ENCODE measurements around the gene GMDS.
A peak's percentile ranks its signal among the peaks of the same experiment; 100 is the strongest.

Gene GMDS

GRCh38 chr6:2133716-2134310 lies 111.6 kb downstream of the GMDS start:
- peaks cover 3% of the 10 kb centered on the region for H3K36me3 Mint-ChIP-seq (ENCODE audit: low read depth)
- ATAC-seq, result no peak

GRCh38 chr6:2132916-2133315 lies 112.5 kb downstream of the GMDS start:
- H3K4me1 Mint-ChIP-seq, result peaks cover 34% of the 10 kb centered on the region

More at GRCh38 chr6:2133716-2134310, 111.6 kb downstream of the GMDS start:
- H3K27ac Mint-ChIP-seq, result no peak overlapping the region
- H3K27me3 Mint-ChIP-seq, result no peaks in the 10 kb centered on the region
- H3K4me3 Mint-ChIP-seq, result no peak overlapping the region
- H3K4me1 Mint-ChIP-seq, result peaks cover 25% of the 10 kb centered on the region
- no peak for DNase-seq
- H3K9me3 Mint-ChIP-seq, result no peaks in the 10 kb centered on the region

GRCh38 chr6:2132416-2132815 lies 113.0 kb downstream of the GMDS start:
- ATAC-seq (no peak), DNase-seq (no peak)
- peaks cover 39% of the 10 kb centered on the region for H3K4me1 Mint-ChIP-seq
- H3K4me3 Mint-ChIP-seq, result no peak overlapping the region
- peaks cover 3% of the 10 kb centered on the region for H3K36me3 Mint-ChIP-seq (ENCODE audit: low read depth)
- H3K9me3 Mint-ChIP-seq, result no peaks in the 10 kb centered on the region
- H3K27me3 Mint-ChIP-seq, result no peaks in the 10 kb centered on the region
- no peak overlapping the region for H3K27ac Mint-ChIP-seq

More at GRCh38 chr6:2132916-2133315, 112.5 kb downstream of the GMDS start:
- no peak overlapping the region for H3K27ac Mint-ChIP-seq
- H3K4me3 Mint-ChIP-seq, result no peak overlapping the region
- no peaks in the 10 kb centered on the region for H3K9me3 Mint-ChIP-seq
- DNase-seq, result no peak
- H3K27me3 Mint-ChIP-seq, result no peaks in the 10 kb centered on the region
- H3K36me3 Mint-ChIP-seq (ENCODE audit: low read depth), result peaks cover 3% of the 10 kb centered on the region
- no peak for ATAC-seq

- peaks cover 52% of the 10 kb centered on the region for H3K4me1 Mint-ChIP-seq
- no peak for DNase-seq
- no peak for ATAC-seq
- H3K36me3 Mint-ChIP-seq (ENCODE audit: low read depth), result peaks cover 8% of the 10 kb centered on the region
- H3K4me3 Mint-ChIP-seq, result peak overlapping the region; percentile 28
- H3K27ac Mint-ChIP-seq, result peak overlapping the region; percentile 84
- no peaks in the 10 kb centered on the region for H3K27me3 Mint-ChIP-seq
- no peaks in the 10 kb centered on the region for H3K9me3 Mint-ChIP-seq
Observed at GRCh38 chr6:2129182-2129621, 116.2 kb downstream of the GMDS start.

GRCh38 chr6:2127484-2127911 lies 117.9 kb downstream of the GMDS start:
- H3K4me3 Mint-ChIP-seq, result peak overlapping the region; percentile 21
- H3K9me3 Mint-ChIP-seq, result no peaks in the 10 kb centered on the region
- H3K27ac Mint-ChIP-seq, result peak overlapping the region; percentile 84
- peaks cover 49% of the 10 kb centered on the region for H3K4me1 Mint-ChIP-seq
- peak; percentile 96 for ATAC-seq
- H3K36me3 Mint-ChIP-seq (ENCODE audit: low read depth), result peaks cover 8% of the 10 kb centered on the region
- DNase-seq, result peak; percentile 75
- no peaks in the 10 kb centered on the region for H3K27me3 Mint-ChIP-seq

- H3K4me1 Mint-ChIP-seq, result peaks cover 49% of the 10 kb centered on the region
- peaks cover 8% of the 10 kb centered on the region for H3K36me3 Mint-ChIP-seq (ENCODE audit: low read depth)
- H3K4me3 Mint-ChIP-seq, result no peak overlapping the region
- ATAC-seq (no peak), DNase-seq (no peak)
- H3K27me3 Mint-ChIP-seq, result no peaks in the 10 kb centered on the region
- no peak overlapping the region for H3K27ac Mint-ChIP-seq
- no peaks in the 10 kb centered on the region for H3K9me3 Mint-ChIP-seq
Observed at GRCh38 chr6:2126351-2126750, 119.1 kb downstream of the GMDS start.

GRCh38 chr6:2125158-2125557 lies 120.2 kb downstream of the GMDS start:
- Mint-ChIP-seq H3K9me3 (no peaks in the 10 kb centered on the region), H3K36me3 (ENCODE audit: low read depth) (peaks cover 8% of the 10 kb centered on the region), H3K4me1 (peaks cover 46% of the 10 kb centered on the region), H3K27me3 (no peaks in the 10 kb centered on the region), H3K27ac (no peak overlapping the region), H3K4me3 (no peak overlapping the region)
- ATAC-seq, result no peak
- no peak for DNase-seq

- Mint-ChIP-seq H3K4me1 (peaks cover 38% of the 10 kb centered on the region), H3K36me3 (ENCODE audit: low read depth) (peaks cover 6% of the 10 kb centered on the region), H3K4me3 (no peak overlapping the region), H3K9me3 (no peaks in the 10 kb centered on the region), H3K27me3 (no peaks in the 10 kb centered on the region), H3K27ac (no peak overlapping the region)
- ATAC-seq (no peak), DNase-seq (no peak)
Observed at GRCh38 chr6:2124260-2124709, 121.1 kb downstream of the GMDS start.

- Mint-ChIP-seq H3K27ac (no peak overlapping the region), H3K9me3 (no peaks in the 10 kb centered on the region), H3K4me1 (peaks cover 5% of the 10 kb centered on the region), H3K4me3 (no peak overlapping the region), H3K36me3 (ENCODE audit: low read depth) (peaks cover 9% of the 10 kb centered on the region), H3K27me3 (no peaks in the 10 kb centered on the region)
- DNase-seq (no peak), ATAC-seq (no peak)
Observed at GRCh38 chr6:2120912-2121311, 124.5 kb downstream of the GMDS start.

- Mint-ChIP-seq H3K36me3 (ENCODE audit: low read depth) (peaks cover 9% of the 10 kb centered on the region), H3K27me3 (no peaks in the 10 kb centered on the region), H3K27ac (no peak overlapping the region), H3K4me1 (no peaks in the 10 kb centered on the region), H3K9me3 (no peaks in the 10 kb centered on the region), H3K4me3 (no peak overlapping the region)
- no peak for ATAC-seq
- DNase-seq, result no peak
Observed at GRCh38 chr6:2119275-2119674, 126.1 kb downstream of the GMDS start.

GRCh38 chr6:2118136-2118535 lies 127.3 kb downstream of the GMDS start:
- no peak for DNase-seq
- ATAC-seq, result no peak
- Mint-ChIP-seq H3K4me1 (peaks cover 2% of the 10 kb centered on the region), H3K9me3 (no peaks in the 10 kb centered on the region), H3K27ac (no peak overlapping the region), H3K4me3 (no peak overlapping the region), H3K36me3 (ENCODE audit: low read depth) (peaks cover 15% of the 10 kb centered on the region), H3K27me3 (no peaks in the 10 kb centered on the region)

- Mint-ChIP-seq H3K27me3 (no peaks in the 10 kb centered on the region), H3K4me1 (peaks cover 9% of the 10 kb centered on the region), H3K4me3 (no peak overlapping the region), H3K36me3 (ENCODE audit: low read depth) (peaks cover 22% of the 10 kb centered on the region), H3K27ac (no peak overlapping the region), H3K9me3 (no peaks in the 10 kb centered on the region)
- ATAC-seq (no peak), DNase-seq (no peak)
Observed at GRCh38 chr6:2117447-2117846, 128.0 kb downstream of the GMDS start.

GRCh38 chr6:2116496-2116895 lies 128.9 kb downstream of the GMDS start:
- H3K4me1 Mint-ChIP-seq, result peaks cover 17% of the 10 kb centered on the region
- no peaks in the 10 kb centered on the region for H3K27me3 Mint-ChIP-seq
- H3K4me3 Mint-ChIP-seq, result no peak overlapping the region
- no peak for DNase-seq
- no peaks in the 10 kb centered on the region for H3K9me3 Mint-ChIP-seq
- peaks cover 23% of the 10 kb centered on the region for H3K36me3 Mint-ChIP-seq (ENCODE audit: low read depth)
- ATAC-seq, result no peak
- no peak overlapping the region for H3K27ac Mint-ChIP-seq

GRCh38 chr6:2114100-2114499 lies 131.3 kb downstream of the GMDS start:
- no peak overlapping the region for H3K4me3 Mint-ChIP-seq
- no peak for ATAC-seq
- no peaks in the 10 kb centered on the region for H3K9me3 Mint-ChIP-seq
- H3K27ac Mint-ChIP-seq, result no peak overlapping the region
- H3K36me3 Mint-ChIP-seq (ENCODE audit: low read depth), result peaks cover 31% of the 10 kb centered on the region
- peaks cover 33% of the 10 kb centered on the region for H3K4me1 Mint-ChIP-seq
- DNase-seq, result no peak
- H3K27me3 Mint-ChIP-seq, result no peaks in the 10 kb centered on the region

GRCh38 chr6:2111162-2111677 lies 134.2 kb downstream of the GMDS start:
- no peaks in the 10 kb centered on the region for H3K27me3 Mint-ChIP-seq
- H3K4me3 Mint-ChIP-seq, result peak overlapping the region; percentile 74
- H3K4me1 Mint-ChIP-seq, result peaks cover 33% of the 10 kb centered on the region
- DNase-seq (no peak), ATAC-seq (peak; percentile 89)
- H3K36me3 Mint-ChIP-seq (ENCODE audit: low read depth), result peaks cover 29% of the 10 kb centered on the region
- no peaks in the 10 kb centered on the region for H3K9me3 Mint-ChIP-seq
- H3K27ac Mint-ChIP-seq, result peak overlapping the region; percentile 93

Data from activated naive CD8-positive, alpha-beta T cell treated with anti-CD3 and anti-CD28 coated beads, Interleukin-2, amount 50 U/mL, for 24 hours (primary cell).